ENCODE measurements around the gene SHROOM2.

The SHROOM2 gene

GRCh38 chrX:9952300-9952699 lies 166.1 kb downstream of the SHROOM2 start:
- DNase-seq, result no peak

GRCh38 chrX:9953396-9953795 lies 167.2 kb downstream of the SHROOM2 start:
- no peak for DNase-seq

GRCh38 chrX:9955506-9955905 lies 169.3 kb downstream of the SHROOM2 start:
- DNase-seq, result no peak

- no peak for DNase-seq
Observed at GRCh38 chrX:9957743-9958142, 171.5 kb downstream of the SHROOM2 start.

- DNase-seq, result no peak
Observed at GRCh38 chrX:9958183-9958582, 172.0 kb downstream of the SHROOM2 start.

- DNase-seq, result no peak
Observed at GRCh38 chrX:9961750-9962149, 175.5 kb downstream of the SHROOM2 start.

- DNase-seq, result no peak
Observed at GRCh38 chrX:9966775-9967408, 180.7 kb downstream of the SHROOM2 start, which contains the start of gene CLDN34. TSS of gene CLDN34 (plus strand) at chrX:9967358. CDS start at chrX:9967358, 0 bp downstream.

- no peak for DNase-seq
Observed at GRCh38 chrX:9977635-9978034, 191.4 kb downstream of the SHROOM2 start.

- no peak for DNase-seq
Observed at GRCh38 chrX:9980401-9980800, 194.2 kb downstream of the SHROOM2 start.

GRCh38 chrX:9980927-9981326 lies 194.7 kb downstream of the SHROOM2 start:
- no peak for DNase-seq

GRCh38 chrX:9983441-9983840 lies 197.2 kb downstream of the SHROOM2 start:
- no peak for DNase-seq

GRCh38 chrX:9983846-9984245 lies 197.6 kb downstream of the SHROOM2 start:
- no peak for DNase-seq

GRCh38 chrX:9988762-9989161 lies 202.5 kb downstream of the SHROOM2 start:
- DNase-seq, result no peak

GRCh38 chrX:9992061-9992460 lies 205.8 kb downstream of the SHROOM2 start:
- DNase-seq, result no peak

- DNase-seq, result no peak
Observed at GRCh38 chrX:9992724-9993123, 206.5 kb downstream of the SHROOM2 start.

- no peak for DNase-seq
Observed at GRCh38 chrX:9995855-9996339, 209.7 kb downstream of the SHROOM2 start.

GRCh38 chrX:9997041-9997440 lies 210.8 kb downstream of the SHROOM2 start:
- DNase-seq, result no peak

GRCh38 chrX:9997524-9997923 lies 211.3 kb downstream of the SHROOM2 start:
- no peak for DNase-seq

Data from DMS79 (cell line).